Measurements from ENCODE around the gene FLT1.

The FLT1 gene

DNA sequence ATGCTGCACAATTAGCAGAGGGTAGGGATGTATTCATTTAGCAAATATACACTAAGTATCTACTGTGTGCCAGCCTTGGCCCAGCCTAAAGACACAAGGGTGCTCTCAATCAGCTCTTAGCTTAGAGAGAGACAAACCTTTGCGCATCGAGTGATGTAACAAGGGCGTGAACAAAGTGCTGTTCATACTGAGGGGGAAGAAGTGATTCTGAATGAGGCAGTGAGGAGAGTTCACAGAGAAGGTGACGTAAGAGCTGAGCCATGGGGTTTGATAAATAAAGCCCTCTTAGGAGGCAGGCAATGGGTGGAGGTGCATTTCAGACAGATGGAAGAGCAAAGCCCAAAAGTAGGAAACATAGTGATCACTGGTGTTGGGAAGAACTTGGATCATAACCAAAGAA, 68.5 kb downstream of the FLT1 start:
- DNase-seq (ENCODE audit: low read depth, low spot score): no peak

DNA sequence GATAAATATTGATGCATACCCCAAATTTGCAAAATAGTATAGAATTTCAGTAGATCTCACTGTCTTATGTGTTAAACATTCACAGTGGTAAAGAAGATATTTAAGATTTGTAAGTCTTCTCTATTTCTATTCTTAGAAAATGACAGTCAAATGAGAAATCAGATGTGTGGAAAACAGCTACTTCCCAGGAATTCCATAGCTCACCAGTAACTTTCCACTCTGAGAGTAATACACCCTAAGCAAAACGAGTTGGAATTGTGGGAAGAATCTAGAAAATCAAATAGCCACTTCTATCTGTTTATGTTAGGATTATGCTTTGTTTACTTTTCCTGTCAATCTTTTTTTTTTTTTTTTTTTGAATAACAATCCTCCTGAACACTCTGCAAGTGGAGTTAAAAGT, 69.1 kb downstream of the FLT1 start:
- no peak for DNase-seq (ENCODE audit: low read depth, low spot score)

DNA sequence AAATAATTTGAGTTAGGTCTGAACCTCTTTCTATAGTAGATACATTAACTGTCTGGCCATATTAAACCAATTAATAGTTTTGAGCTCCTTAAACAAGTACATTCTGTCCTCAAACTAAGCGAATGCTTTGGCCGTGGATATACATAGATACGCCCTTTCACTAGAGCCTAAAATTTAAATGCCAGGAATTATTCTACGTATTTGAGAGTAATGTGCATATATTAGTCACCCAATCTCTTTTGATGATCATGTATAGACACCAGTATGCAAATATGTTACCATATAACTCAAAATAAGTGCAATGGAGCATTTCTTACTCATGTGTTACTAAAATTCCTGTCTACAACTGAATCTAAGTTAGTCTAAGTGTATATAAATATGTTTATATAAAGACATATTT, 70.4 kb downstream of the FLT1 start:
- DNase-seq (ENCODE audit: low read depth, low spot score): no peak

DNA sequence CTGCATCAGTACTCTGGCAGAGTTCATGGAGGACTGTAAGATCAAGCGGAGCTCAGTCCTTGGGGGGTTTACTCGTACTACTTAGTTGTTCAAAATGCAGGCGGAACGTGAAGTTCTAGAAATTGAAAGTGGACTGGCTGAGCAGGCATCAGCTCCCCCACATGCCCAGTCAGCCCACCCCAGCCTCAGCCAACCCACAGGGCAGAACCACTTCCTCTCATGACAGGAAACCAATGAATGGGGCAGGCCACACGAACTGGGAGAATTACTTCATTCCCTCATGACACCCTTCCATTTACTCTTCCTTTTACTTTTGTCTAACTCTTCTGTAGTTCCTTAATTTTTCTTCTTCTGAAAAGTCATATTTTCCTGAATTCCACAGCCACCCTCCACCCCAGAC, 71.9 kb downstream of the FLT1 start:
- no peak for DNase-seq (ENCODE audit: low read depth, low spot score)

DNA sequence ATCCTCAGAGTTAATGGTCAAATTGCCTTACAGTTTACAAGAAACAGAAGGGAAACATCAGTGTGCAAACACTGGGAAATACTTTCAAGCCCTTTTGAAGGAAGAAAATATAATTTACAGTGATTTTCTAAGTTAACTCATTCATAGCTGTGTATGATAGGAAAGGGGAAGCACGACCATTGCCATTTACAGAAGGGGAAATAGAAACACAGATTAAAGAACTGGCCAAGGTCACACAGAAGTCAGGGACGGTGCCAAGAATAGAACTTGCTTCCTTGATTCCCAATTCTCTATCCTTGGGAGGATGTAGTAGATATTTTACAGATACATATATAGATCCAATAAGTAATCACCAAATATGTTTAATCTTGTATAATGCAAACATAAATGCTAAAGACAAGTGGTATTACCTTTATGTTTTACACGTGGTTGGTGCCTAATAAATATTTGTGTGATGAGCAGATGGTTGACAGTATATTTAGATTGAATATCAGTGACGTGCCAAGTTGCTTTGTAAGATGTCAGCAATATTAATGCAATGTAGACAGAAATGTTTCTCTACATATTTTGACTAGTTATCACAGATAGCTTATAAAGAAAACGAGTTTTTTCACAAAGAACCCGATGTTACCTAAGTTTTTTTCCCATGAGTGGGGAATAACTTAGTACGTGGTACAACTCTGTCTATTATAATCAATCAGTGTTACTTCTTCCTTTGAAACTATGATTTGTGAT, 73.1 kb downstream of the FLT1 start:
- no peak for DNase-seq (ENCODE audit: low read depth, low spot score)

DNA sequence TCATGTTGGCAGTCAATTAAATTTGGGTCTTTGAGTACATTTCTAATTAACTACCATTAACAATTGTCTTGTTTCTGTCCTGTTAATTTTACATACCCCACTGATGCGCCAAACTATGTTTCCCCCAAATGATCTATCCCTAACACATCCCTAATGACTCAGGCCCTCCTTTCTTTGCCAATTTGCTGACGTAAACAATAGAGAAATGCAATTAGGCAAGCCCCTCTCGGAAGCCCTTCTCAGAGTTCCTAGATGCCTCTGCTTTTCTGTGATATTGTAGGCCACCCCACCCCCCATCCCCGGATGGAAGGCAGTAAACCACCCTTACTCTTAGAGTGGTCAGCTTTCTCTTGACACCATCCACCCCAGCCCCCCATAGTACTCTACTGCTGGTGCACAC, 74.2 kb downstream of the FLT1 start:
- DNase-seq (ENCODE audit: low read depth, low spot score): no peak

DNA sequence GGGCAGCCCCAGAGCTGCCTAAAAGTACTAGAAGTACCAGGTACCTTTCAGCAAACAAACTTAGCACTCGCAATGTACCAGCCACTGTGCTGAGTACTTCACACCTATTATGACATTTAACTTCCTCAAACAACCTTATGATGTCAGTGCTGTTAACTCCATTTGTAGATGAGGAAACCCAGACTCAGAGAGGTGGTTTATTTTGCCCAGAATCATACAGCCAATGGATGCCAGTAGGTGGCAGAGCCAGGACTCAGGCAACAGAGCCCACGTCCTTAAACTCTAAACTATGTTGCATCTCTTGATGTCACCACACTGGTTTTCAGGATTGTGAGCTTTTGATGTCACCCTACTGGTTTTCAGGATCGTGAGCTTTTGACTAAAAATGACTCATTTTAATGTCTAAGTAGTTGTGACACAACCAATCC, 78.9 kb downstream of the FLT1 start:
- no peak for DNase-seq (ENCODE audit: low read depth, low spot score)

DNA sequence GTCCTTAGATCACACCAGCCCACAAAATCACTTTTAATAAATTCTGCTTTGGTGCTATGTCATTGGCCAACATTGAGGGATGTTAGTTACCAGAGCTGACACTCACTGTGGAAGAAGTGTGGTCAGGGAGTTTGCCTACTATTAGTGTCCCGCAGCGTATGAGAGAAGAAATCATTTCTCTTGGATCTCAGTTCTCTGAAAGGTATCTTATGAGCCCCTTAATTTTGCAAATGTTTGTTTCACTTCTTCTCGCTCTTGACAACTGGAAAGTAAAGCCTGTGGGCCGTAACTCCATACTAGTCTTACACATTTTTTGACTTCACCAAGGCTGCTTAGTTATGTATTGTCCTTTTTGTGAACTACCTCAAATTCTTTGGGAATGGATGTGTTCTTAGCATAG, 80.9 kb downstream of the FLT1 start:
- no peak for DNase-seq (ENCODE audit: low read depth, low spot score)

DNA sequence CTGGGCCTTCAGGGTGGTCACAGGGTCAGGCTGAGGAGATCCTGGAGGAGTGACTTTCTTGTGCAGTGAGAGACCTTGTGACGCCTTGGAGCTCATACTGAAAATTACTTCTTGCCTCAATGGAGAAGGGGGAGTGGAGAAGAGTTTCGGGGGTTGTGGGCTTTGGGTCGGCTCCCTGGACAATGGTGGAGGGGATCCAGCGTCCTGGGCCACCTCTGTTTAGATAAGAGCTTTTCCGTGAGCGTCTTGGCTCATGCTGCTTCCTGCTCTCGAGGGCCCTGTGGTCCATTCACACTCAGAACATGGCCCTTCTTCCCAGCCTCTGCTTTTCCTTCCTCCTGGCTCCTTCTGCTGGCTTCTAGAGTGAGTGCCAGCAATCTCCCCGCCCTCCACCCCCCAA, 81.9 kb downstream of the FLT1 start:
- DNase-seq (ENCODE audit: low read depth, low spot score): no peak

DNA sequence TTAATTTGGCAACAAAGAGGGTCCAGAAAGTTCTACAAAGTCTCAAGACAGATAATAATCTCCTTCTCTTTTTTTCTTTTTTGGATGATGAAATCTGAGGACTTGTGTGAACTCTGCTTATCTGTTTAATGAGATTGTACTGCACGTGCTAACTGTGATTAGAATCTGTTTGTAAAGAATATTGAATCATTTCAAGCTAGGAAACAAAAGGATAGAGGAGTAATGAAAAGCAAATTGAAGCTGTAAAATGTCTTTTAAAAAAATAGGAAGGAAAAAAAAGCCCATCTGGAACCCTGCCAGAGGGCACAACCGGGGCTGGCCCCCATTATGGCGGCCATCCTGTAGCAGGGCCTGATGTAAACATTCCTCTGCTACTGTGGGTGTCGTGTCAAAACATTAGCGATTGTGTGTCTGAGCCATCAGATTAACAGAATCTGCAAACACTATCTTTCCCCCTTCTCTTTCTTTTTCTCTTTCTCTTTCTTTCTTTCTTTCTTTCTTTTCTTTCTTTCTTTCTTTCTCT, 83.0 kb downstream of the FLT1 start:
- DNase-seq (ENCODE audit: low read depth, low spot score): no peak

DNA sequence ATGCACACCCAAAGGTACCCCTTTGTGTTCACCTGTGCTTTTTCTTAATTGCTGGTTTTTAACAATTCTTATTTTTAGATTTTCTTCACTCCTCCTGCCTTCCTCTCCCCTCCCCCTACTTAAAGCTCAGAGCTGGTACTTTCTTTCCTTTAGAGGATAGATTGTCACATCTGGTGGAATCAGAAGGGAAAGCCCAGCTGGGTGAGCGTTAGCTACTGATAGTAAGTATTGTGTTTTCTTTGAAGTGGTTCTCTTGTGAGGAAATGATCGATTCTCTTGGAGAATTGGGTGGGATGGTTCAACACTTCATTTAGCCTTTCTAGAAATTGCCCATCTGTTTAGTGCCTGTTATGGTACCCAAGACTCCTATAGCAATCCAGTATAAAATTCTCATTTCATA, 84.8 kb downstream of the FLT1 start:
- DNase-seq (ENCODE audit: low read depth, low spot score): no peak

DNA sequence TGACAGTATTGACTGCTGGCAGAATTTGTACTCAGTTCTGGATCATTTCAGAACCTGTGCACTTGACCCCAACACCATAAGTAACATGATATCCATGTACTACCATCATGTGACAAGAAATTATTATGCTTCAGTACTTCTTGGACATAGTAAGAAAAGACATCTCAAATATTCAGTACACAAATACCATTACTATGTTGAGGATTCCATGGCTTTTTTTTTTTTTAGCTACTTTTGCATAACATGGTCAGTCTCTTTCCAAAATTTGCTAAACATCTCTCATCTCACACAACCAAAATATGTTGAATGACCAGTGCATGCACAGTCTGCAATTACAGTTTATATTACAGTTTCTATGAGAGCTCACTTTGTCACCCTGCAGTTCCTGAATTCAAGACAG, 85.3 kb downstream of the FLT1 start:
- DNase-seq (ENCODE audit: low read depth, low spot score): no peak

DNA sequence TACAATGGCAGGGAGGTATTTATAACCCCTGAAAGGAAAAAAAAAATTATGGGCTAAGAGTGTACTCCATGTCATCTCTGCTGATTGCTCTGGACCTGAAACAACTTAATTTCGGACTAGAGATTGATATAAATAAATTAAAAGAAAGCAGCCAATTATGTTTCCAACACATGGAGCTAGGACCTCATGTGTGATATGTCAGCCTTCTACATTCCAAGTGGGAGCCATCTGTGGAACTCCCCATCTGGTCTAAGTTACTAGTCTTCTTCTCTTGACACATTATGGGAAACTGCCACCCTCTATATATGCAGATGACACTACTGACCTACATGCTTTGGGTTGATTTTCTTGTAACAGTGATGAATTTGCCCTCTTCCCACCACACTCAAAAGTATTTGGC, 86.1 kb downstream of the FLT1 start:
- no peak for DNase-seq (ENCODE audit: low read depth, low spot score)

DNA sequence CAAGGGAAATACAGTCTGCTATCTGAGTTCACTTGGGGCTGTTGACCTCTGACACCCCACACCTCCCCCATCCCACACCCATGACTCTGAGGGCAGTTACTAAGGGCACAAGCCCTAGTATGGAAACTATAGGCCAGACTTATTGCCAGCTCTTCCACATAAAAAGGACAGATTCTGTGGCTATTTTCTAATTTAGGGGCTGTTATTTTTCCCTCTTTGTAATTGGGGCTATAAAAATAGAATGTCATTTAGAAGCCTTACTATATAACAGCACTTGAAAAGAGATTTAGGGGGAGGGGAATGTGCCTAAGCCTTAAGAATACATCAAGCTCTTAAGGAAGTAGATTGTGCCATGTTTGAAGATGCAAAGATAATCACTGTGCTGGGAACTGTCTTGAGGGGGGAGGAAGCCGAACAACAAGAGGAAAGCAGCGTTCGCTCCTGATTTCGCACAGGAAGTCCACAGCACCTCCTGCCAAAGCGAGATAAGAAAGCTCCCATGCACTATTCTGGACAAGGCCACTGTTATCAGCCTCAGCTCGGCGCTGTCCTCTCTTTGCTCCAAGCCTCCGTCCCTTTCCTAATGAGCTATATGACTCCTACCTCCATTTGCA, 86.6 kb downstream of the FLT1 start:
- DNase-seq (ENCODE audit: low read depth, low spot score): no peak

DNA sequence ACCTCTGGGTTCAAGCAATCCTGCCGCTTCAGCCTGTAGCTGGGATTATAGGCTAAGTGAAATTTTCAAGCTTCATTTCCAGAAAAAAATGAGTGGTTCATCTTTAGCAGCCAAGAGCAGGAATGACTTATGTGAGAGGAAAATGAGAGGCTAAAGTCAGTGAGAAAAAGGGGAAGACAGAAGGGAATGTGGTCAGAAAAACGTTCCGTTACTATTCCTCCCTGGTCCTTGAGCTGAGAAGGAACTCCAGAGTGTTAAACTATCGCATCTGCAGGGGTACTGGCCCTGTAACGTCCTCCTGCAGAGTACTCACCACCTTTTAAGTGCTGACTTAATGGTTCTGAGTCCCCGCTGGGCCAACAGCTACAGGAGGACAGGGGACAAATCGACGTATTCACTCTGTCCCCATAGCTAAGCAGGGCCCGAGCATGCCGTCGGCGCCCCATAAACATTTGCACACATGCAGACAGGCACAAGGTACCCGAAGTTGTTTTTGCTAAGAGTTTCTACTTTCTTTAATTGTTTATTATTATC, 88.1 kb downstream of the FLT1 start:
- no peak for DNase-seq (ENCODE audit: low read depth, low spot score)

DNA sequence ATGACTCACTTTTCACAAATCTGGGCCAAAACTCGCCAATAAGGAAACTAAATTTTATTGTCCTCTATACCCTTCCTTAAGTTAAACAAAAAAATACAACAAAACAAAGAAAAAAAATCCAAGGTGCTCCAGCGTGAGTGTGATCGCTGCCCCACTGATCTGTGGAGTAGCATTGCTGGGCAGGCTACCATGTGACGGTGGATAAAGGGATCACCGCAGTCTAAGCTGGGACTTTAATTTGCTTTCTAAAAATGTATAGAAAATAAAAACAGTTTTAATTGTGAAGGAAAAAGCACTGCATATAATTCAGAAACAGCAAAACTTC, 92.9 kb downstream of the FLT1 start:
- DNase-seq (ENCODE audit: low read depth, low spot score): no peak

DNA sequence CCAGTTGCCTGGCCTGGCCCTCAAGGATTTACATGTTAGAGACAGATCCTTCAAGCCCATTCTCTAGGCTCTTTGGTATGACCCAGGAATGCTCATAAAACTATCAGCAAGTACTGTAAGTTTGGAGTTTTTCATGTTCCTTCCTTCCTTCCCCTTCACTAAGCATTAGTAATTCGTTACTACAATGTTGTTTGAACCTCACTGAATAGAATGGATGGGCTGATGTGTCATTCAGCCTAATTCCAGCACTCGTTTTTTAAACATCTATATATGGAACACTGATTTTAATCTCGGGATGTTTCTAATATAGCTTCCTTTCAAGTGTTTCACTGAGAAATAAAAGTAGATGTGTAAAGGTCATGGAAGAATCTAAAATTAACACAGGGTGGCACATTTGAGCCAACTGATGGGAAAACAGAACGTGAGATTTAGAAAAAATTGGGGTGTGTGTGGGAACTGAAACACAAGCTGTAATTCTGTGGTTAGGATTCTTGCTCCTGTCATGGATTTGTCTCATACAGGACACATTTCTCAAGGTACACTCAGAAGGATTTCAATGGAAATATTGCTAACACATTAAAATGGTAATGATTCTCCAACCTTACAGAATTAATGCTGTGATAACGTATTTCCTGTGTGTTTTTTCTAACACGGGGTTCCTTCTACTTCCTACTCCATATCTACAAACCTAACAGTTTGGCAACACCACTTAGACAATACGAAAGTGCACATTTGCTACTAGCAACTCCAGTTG, 93.4 kb downstream of the FLT1 start:
- no peak for DNase-seq (ENCODE audit: low read depth, low spot score)

DNA sequence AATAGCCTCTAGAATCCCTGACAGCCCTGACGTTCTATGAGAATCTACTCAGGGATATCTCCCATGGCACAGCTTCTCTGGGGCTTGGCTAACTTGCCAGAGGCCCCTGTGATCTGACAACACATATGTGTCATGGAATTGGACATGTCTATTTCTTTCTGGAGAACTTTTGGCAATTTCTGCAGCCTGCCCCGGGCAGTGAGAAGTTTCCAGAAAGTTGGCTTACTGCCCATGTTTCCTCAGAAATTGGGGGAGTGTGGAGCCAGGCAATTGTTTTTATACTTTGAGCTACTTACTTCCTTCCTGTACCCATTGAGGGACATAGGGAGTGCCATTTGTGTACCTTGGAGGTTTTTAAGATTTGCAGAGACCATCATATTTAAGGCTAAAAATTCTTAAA, 98.9 kb downstream of the FLT1 start:
- no peak for DNase-seq (ENCODE audit: low read depth, low spot score)

DNA sequence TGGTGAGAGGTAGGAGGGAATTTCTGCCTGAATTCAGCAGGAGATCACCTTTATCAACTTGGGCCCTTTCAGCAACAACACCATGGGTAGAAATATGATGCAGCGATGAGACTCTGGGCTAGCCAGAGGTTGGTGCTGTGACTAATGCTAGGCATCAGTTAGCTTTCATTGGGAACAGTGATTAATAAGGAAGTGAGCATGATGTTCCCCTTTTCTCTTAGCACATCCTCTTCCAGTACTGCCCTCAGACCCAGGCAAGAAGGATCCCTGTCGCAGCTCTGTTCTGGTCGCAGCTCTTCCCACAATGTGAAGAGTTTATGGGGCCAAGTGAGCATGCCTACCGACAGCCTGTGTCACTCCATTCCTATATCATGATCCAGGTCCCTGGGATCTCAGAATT, 100.5 kb downstream of the FLT1 start:
- no peak for DNase-seq (ENCODE audit: low read depth, low spot score)

DNA sequence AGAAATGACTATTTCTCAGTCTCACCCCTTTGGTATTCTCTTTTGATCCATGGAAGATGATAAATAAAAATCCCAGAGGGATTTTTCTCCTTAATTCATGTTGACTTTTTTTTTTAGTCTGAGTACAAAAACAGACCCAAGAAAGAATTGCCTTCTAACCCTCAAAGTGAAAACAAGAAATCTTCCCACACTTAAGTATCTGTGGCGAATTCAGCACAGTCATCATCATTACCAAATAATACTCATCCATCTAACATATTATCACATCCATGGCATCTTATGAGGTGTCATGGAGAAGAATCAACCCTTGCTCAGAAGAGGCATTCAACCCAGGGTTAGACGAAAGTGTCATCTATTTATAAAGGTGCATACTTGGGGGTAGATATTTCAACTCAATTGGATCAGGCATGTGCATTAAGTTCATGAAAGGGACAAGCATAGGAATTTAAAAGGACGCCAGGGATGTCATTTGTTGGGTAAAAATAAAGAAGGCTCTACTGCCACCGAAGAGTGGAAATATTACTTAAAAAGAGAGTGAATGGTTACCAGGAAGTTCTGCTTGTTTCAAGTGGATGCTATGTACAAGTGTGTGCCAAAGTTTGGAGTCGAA, 101.9 kb downstream of the FLT1 start:
- no peak for DNase-seq (ENCODE audit: low read depth, low spot score)

DNA sequence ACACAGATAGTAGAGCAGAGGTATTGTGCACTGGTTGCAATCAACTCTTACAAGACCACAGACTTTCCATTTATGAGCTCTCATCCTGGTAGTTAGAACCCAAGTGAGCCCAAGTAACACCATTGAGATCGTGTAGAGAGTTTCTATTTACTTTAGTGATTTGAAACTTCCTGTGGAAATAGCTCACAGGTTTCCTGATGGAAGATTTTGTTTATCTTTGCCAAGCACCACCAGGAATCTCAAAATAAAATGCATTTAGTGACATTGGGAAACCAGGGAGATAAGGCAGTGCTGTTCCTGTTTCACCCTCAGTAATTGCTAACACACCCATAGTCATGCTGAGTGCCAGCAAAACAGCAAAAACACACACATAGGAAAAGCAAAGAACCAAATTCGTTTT, 102.5 kb downstream of the FLT1 start:
- DNase-seq (ENCODE audit: low read depth, low spot score): no peak

All from activated naive CD8-positive, alpha-beta T cell treated with anti-CD3 and anti-CD28 coated beads, Interleukin-2, amount 50 U/mL, for 16 hours (primary cell).